ENCODE measurements around the gene MIER1.

Gene MIER1

DNA sequence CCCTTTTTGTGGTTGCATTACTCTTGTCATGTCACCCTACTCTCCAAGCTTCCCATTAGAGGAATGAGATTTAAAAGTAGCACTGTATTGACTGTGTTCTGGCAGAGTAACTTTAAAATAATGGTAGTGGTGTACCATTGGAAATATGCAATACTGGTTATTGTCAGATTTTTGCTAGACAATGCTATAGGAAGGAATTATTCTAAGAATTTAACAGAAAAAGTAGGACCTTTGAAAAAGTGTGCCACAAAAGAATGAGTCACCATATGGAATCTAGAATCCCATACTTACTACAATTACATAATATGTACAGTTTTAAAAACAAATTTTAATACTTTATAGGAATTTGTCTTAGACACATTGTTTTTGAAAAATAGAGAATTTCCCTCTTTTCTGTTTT lies 13.8 kb downstream of the MIER1 start:
- no peak overlapping the region for H3K27ac Mint-ChIP-seq

DNA sequence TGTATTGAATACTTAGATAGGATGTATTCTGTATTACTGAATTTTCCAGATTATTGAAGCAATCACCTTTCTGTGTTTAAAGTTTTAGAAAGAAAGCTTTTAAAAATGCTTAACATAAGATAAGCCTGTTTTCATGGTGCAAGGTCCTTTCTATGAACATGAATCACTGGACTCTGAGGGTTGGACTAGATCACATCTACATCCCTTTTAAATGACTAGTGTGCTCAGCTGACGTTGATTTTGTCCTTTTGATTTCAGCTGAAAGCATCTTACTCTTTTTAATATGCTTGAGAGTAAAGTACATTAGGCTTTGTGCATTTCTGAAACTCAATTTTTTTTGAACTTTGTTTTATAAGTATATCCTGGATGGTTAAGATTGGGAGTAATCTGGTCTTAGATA lies 16.2 kb downstream of the MIER1 start:
- H3K9me3 Mint-ChIP-seq = no peaks in the 10 kb centered on the region
- no peak overlapping the region for H3K4me3 Mint-ChIP-seq
- peaks cover 18% of the 10 kb centered on the region for H3K36me3 Mint-ChIP-seq (ENCODE audit: low read depth)
- H3K4me1 Mint-ChIP-seq = no peaks in the 10 kb centered on the region
- no peaks in the 10 kb centered on the region for H3K27me3 Mint-ChIP-seq (ENCODE audit: low read depth)
- no peak overlapping the region for H3K27ac Mint-ChIP-seq
- TF ChIP-seq, protein P1, sequence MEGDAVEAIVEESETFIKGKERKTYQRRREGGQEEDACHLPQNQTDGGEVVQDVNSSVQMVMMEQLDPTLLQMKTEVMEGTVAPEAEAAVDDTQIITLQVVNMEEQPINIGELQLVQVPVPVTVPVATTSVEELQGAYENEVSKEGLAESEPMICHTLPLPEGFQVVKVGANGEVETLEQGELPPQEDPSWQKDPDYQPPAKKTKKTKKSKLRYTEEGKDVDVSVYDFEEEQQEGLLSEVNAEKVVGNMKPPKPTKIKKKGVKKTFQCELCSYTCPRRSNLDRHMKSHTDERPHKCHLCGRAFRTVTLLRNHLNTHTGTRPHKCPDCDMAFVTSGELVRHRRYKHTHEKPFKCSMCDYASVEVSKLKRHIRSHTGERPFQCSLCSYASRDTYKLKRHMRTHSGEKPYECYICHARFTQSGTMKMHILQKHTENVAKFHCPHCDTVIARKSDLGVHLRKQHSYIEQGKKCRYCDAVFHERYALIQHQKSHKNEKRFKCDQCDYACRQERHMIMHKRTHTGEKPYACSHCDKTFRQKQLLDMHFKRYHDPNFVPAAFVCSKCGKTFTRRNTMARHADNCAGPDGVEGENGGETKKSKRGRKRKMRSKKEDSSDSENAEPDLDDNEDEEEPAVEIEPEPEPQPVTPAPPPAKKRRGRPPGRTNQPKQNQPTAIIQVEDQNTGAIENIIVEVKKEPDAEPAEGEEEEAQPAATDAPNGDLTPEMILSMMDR (IDR thresholded peaks at IDR 0.05; ENCODE audit: unreplicated experiment in 3 of 3) = no peak

More for the DNA sequence above, 13.8 kb downstream of the MIER1 start:
- H3K4me1 Mint-ChIP-seq = no peaks in the 10 kb centered on the region
- no peaks in the 10 kb centered on the region for H3K9me3 Mint-ChIP-seq
- TF ChIP-seq, protein P1 (IDR thresholded peaks at IDR 0.05; ENCODE audit: unreplicated experiment in 3 of 3) = no peak
- H3K27me3 Mint-ChIP-seq (ENCODE audit: low read depth) = no peaks in the 10 kb centered on the region
- no peak overlapping the region for H3K4me3 Mint-ChIP-seq
- peaks cover 17% of the 10 kb centered on the region for H3K36me3 Mint-ChIP-seq (ENCODE audit: low read depth)

DNA sequence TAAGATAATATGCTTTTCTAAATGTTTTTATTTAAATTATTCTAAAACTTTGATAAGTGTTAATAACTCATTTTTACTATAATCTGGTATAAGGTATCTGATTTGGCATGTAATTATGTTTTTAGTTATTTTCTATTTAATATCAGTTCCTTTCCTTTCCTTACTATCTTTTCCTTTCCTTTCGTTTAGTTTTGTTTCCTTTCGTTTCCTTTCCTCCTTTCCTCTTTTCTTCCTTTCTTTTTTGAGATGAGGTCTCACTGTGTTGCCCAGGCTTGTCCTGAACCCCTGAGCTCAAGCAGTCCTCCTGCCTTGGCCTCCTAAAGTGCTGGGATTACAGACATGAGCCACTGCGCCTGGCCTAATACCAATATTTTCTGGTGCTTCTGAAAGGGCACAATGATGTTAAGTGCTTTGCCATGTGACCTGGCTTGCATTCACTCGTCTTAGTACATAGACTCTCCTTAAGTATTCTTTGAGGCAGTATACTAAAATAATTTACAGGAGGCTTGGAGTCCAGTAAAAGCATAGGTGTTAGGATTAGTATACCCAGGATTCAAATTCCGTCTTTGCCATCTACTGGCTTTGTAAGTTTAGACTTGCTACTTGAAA lies 18.7 kb downstream of the MIER1 start:
- Mint-ChIP-seq H3K27ac (no peak overlapping the region), H3K36me3 (ENCODE audit: low read depth) (peaks cover 42% of the 10 kb centered on the region), H3K9me3 (no peaks in the 10 kb centered on the region)

DNA sequence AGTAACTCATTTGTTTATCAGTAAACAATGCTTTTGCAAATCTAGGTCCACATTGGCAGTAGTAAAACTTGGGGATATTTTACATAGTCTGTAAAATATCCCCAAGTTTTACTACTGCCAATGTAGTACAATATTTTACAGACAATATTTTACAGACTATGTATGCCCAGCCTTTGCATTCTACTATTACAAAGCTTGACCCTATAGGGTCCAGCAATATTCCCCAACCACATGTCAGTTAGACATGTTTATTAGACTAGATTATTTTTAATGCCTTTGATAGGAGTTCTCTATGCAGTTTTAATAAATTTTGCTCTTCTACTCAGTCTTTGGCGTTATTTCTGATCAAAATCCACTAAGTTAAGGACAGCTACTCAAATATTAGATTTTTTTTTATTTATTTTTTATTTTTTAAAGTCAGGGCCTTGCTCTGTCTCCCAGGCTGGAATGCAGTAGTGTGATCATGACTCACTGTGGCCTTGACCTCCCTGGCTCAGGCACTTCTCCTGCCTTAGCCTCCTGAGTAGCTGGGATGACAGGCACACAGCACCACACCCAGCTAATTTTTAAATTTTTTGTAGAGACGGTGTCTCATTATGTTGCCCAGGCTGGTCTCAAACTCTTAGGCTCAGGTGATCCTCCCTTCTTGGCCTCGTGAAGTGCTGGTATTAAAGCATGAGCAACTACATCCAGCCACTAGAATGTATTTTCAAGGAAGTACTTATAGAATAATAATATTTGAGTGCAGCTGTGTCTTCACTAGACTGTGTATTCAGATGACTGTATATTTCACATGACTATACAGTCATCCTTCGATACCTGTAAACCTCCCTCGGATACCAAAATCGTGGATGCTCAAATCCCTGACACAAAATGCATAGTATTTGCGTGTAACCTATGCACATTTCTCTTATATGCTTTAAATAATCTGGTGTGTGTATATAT lies 19.8 kb downstream of the MIER1 start:
- Mint-ChIP-seq H3K27ac (no peak overlapping the region), H3K27me3 (ENCODE audit: low read depth) (no peaks in the 10 kb centered on the region), H3K4me1 (no peaks in the 10 kb centered on the region), H3K9me3 (no peaks in the 10 kb centered on the region), H3K36me3 (ENCODE audit: low read depth) (peaks cover 47% of the 10 kb centered on the region), H3K4me3 (no peak overlapping the region)
- TF ChIP-seq, protein P1 (IDR thresholded peaks at IDR 0.05; ENCODE audit: unreplicated experiment in 3 of 3) = no peak

More for the DNA sequence above, 18.7 kb downstream of the MIER1 start:
- H3K4me1 Mint-ChIP-seq = no peaks in the 10 kb centered on the region
- no peaks in the 10 kb centered on the region for H3K27me3 Mint-ChIP-seq (ENCODE audit: low read depth)
- TF ChIP-seq, protein P1 (IDR thresholded peaks at IDR 0.05; ENCODE audit: unreplicated experiment in 3 of 3) = no peak
- no peak overlapping the region for H3K4me3 Mint-ChIP-seq

DNA sequence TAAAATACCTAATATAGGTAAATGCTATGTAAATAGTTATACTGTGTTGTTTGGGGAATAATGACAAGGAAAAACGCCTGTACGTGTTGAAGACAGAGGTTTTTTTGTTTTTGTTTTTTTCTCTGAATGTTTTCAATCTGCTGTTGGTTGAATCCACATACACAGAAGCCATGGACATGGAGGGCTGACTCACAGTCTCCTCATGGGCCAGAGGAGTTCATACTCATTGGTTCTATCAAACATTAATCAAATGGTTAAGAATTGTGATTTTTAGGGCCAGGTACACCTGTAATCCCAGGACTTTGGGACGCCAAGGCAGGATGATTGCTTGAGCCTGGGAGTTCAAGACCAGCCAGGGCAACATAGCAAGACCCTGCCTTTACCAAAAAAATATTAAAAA lies 20.5 kb downstream of the MIER1 start:
- no peaks in the 10 kb centered on the region for H3K4me1 Mint-ChIP-seq
- H3K36me3 Mint-ChIP-seq (ENCODE audit: low read depth) = peaks cover 42% of the 10 kb centered on the region
- no peaks in the 10 kb centered on the region for H3K27me3 Mint-ChIP-seq (ENCODE audit: low read depth)
- H3K27ac Mint-ChIP-seq = no peak overlapping the region
- H3K9me3 Mint-ChIP-seq = no peaks in the 10 kb centered on the region
- TF ChIP-seq, protein P1 (IDR thresholded peaks at IDR 0.05; ENCODE audit: unreplicated experiment in 3 of 3) = no peak
- no peak overlapping the region for H3K4me3 Mint-ChIP-seq
